Mesenchymal stem cell (in vitro differentiated cells and primary cell): ENCODE measurements around the gene TTPAL.

ENCODE experiments used
- DNase-seq: peaks from one replicate; pipeline ENCODE4 v3.0.0-alpha.2; 2013
- H2AFZ ChIP-seq: one replicate; pipeline ENCODE4 v1.6.1; 2013; ENCODE audit warnings: low read depth, mild to moderate bottlenecking, control low read depth, inconsistent platforms, low read length, moderate library complexity
- H2AK5ac ChIP-seq: 2 replicates; pipeline ENCODE4 v1.6.1; 2013; ENCODE audit warnings: low read length, moderate library complexity, mild to moderate bottlenecking, inconsistent platforms; ENCODE audit not compliant: severe bottlenecking
- H2BK120ac ChIP-seq: one replicate; pipeline ENCODE4 v1.6.1; 2013; ENCODE audit warnings: low read depth, mild to moderate bottlenecking, inconsistent platforms, low read length, moderate library complexity
- H2BK12ac ChIP-seq, 2 experiments: one replicate each; pipeline ENCODE4 v1.6.1; 2013; ENCODE audit warnings: inconsistent platforms in 2 of 2, low read length in 2 of 2, mild to moderate bottlenecking in 2 of 2, moderate library complexity in 2 of 2, control low read depth in 1 of 2
- H2BK15ac ChIP-seq: one replicate; pipeline ENCODE4 v1.6.1; 2013; ENCODE audit warnings: mild to moderate bottlenecking, low read depth, inconsistent platforms; ENCODE audit not compliant: poor library complexity, severe bottlenecking
- H2BK5ac ChIP-seq: 2 replicates; pipeline ENCODE4 v1.6.1; 2013; ENCODE audit warnings: low read depth, mild to moderate bottlenecking, low read length, control low read depth, inconsistent platforms; ENCODE audit not compliant: poor library complexity, severe bottlenecking
- H3K14ac ChIP-seq, 2 experiments: one replicate each; pipeline ENCODE4 v1.6.1; 2013; ENCODE audit warnings: inconsistent platforms in 2 of 2, low read length in 2 of 2, control low read depth in 1 of 2, mild to moderate bottlenecking in 1 of 2, moderate library complexity in 1 of 2
- H3K18ac ChIP-seq, 2 experiments: one replicate each; pipeline ENCODE4 v1.6.1; 2013; ENCODE audit warnings: inconsistent platforms in 2 of 2, low read length in 2 of 2, control low read depth in 1 of 2, low read depth in 1 of 2, mild to moderate bottlenecking in 1 of 2
- H3K23ac ChIP-seq, 2 experiments: one replicate each; pipeline ENCODE4 v1.6.1; 2013; ENCODE audit warnings: inconsistent platforms in 2 of 2, low read length in 2 of 2, mild to moderate bottlenecking in 2 of 2, moderate library complexity in 2 of 2, control low read depth in 1 of 2
- H3K27ac ChIP-seq: 2 replicates; pipeline ENCODE4 v1.5.1; 2013; ENCODE audit warnings: mild to moderate bottlenecking, moderate library complexity, low read length, control low read depth, inconsistent platforms; ENCODE audit not compliant: poor library complexity, severe bottlenecking
- H3K27me3 ChIP-seq, 2 experiments: 2 replicates each; pipeline versions ENCODE4 v1.6.1 to v1.7.0; 2013; ENCODE audit warnings: low read length in 2 of 2, mild to moderate bottlenecking in 2 of 2, moderate library complexity in 2 of 2, control low read depth in 1 of 2, inconsistent platforms in 1 of 2; ENCODE audit not compliant: control insufficient read depth in 1 of 2, insufficient read depth in 1 of 2
- H3K36me3 ChIP-seq, 2 experiments: 2 replicates each; pipeline versions ENCODE4 v1.6.1 to v1.7.0; 2013; ENCODE audit warnings: low read length in 2 of 2, control low read depth in 1 of 2, inconsistent platforms in 1 of 2, low read depth in 1 of 2, mild to moderate bottlenecking in 1 of 2; ENCODE audit not compliant: insufficient read depth in 2 of 2, control insufficient read depth in 1 of 2
- H3K4ac ChIP-seq, 2 experiments: one replicate each; pipeline ENCODE4 v1.6.1; 2013; ENCODE audit warnings: inconsistent platforms in 2 of 2, low read length in 2 of 2, mild to moderate bottlenecking in 2 of 2, moderate library complexity in 2 of 2, control low read depth in 1 of 2, low read depth in 1 of 2
- H3K4me1 ChIP-seq: 2 replicates; pipeline ENCODE4 v1.6.1; 2013; ENCODE audit warnings: low read depth, low read length, control low read depth; ENCODE audit not compliant: control insufficient read depth, insufficient read depth
- H3K4me2 ChIP-seq: 2 replicates; pipeline ENCODE4 v1.6.1; 2013; ENCODE audit warnings: low read length, mild to moderate bottlenecking, inconsistent platforms; ENCODE audit not compliant: poor library complexity, severe bottlenecking
- H3K4me3 ChIP-seq, 2 experiments: 2 replicates each; pipeline versions ENCODE4 v1.5.1 to v1.7.0; 2013; ENCODE audit warnings: low read length in 2 of 2, mild to moderate bottlenecking in 2 of 2, control low read depth in 1 of 2, low read depth in 1 of 2; ENCODE audit not compliant: insufficient read depth in 1 of 2
- H3K79me1 ChIP-seq: replicated peaks from 2 replicates; pipeline ENCODE4 v1.6.1; 2013; ENCODE audit warnings: mild to moderate bottlenecking, control low read depth, low read length, inconsistent platforms; ENCODE audit not compliant: poor library complexity, severe bottlenecking
- H3K9ac ChIP-seq: 2 replicates; pipeline ENCODE4 v1.7.0; 2013; ENCODE audit warnings: mild to moderate bottlenecking, low read length, moderate library complexity
- H3K9me3 ChIP-seq: 2 replicates; pipeline ENCODE4 v1.7.0; 2013; ENCODE audit warnings: mild to moderate bottlenecking, low read length; ENCODE audit not compliant: control insufficient read depth
- H4K8ac ChIP-seq: one replicate; pipeline ENCODE4 v1.6.1; 2013; ENCODE audit warnings: inconsistent platforms, mild to moderate bottlenecking, low read length, moderate library complexity
- H4K91ac ChIP-seq: one replicate; pipeline ENCODE4 v1.6.1; 2013; ENCODE audit warnings: mild to moderate bottlenecking, low read length, inconsistent platforms
- WGBS: methylation state at CpG from one replicate; pipeline ENCODE4 v1.1.7; 2013; ENCODE audit warnings: mixed read lengths; 5-methylcytosine and 5-hydroxymethylcytosine counted together

The TTPAL gene

DNA sequence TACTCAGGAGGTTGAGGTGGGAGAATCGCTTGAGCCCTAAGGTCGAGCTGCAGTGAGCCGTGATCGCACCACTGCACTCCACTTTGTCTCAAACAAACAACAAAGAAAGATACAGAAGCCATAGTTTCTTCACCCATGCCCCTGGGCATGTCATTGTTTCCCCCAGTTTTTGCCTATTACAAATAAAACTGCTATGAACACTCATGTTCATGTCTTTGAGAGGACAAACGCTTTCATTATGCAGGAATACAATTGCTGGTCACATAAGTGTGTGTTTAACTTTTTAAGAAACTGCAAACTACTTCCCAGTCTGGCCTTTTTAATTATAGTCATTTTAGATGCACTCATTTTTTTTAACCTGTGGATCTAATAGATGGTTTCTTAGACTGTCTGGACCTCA, 12.2 kb upstream of the TTPAL start:
- Histone ChIP-seq H2BK120ac (no peak overlapping the region), H3K4me1 (no peaks in the 10 kb centered on the region), H4K8ac (no peak overlapping the region), H3K27me3 (peaks cover 3 to 4% of the 10 kb centered on the region in 2 experiments), H3K4ac (no peak overlapping the region), H3K23ac (no peak overlapping the region), H2BK12ac (no peak overlapping the region), H3K9me3 (no peaks in the 10 kb centered on the region), H2BK15ac (no peak overlapping the region), H2BK5ac (no peak overlapping the region), H3K14ac (no peak overlapping the region), H3K4me3 (no peak overlapping the region), H3K79me1 (no peaks in the 10 kb centered on the region), H3K36me3 (no peaks in the 10 kb centered on the region), H2AK5ac (no peak overlapping the region), H3K4me2 (no peak overlapping the region), H3K27ac (no peak overlapping the region), H2AFZ (no peak overlapping the region), H3K18ac (no peak overlapping the region), H3K9ac (no peak overlapping the region), H4K91ac (no peak overlapping the region)
- WGBS = 82% methylated on average over 5 of the region's 5 CpGs
- DNase-seq = no peak

DNA sequence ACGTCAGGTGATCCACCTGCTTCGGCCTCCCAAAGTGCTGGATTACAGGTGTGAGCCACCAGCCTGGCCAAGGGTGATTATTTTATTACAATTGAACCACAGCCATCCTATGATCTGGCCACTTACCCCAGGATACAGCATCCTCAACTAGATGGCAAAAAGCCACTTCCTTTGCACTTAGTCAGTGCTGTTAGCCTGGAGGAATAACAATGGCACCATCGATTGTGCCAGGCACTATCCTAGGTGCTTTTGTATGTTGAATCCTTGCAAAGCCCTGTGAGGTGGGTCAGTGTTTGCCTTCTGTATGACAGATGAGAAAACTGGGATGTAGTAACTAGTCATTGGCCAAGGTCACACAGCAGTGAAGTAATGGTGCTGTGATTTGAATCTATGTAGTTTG, 11.2 kb upstream of the TTPAL start:
- no peak overlapping the region for H3K9ac ChIP-seq
- no peak overlapping the region for H4K8ac ChIP-seq
- H3K9me3 ChIP-seq = no peaks in the 10 kb centered on the region
- no peak overlapping the region for H3K4me3 ChIP-seq
- WGBS = 95% methylated on average over 3 of the region's 3 CpGs
- no peak overlapping the region for H3K14ac ChIP-seq
- H3K79me1 ChIP-seq = no peaks in the 10 kb centered on the region
- H3K23ac ChIP-seq = no peak overlapping the region
- no peak overlapping the region for H3K27ac ChIP-seq
- no peak overlapping the region for H2AK5ac ChIP-seq
- H2BK120ac ChIP-seq = no peak overlapping the region
- peaks cover 0 to 3% of the 10 kb centered on the region in 2 experiments for H3K27me3 ChIP-seq
- no peak overlapping the region for H3K4me2 ChIP-seq
- H3K4ac ChIP-seq = no peak overlapping the region
- no peak overlapping the region for H4K91ac ChIP-seq
- no peak overlapping the region for H2BK15ac ChIP-seq
- no peak overlapping the region for H2AFZ ChIP-seq
- H3K18ac ChIP-seq = no peak overlapping the region
- no peak overlapping the region for H2BK12ac ChIP-seq
- H2BK5ac ChIP-seq = no peak overlapping the region
- H3K4me1 ChIP-seq = no peaks in the 10 kb centered on the region
- H3K36me3 ChIP-seq = no peaks in the 10 kb centered on the region
- no peak for DNase-seq

DNA sequence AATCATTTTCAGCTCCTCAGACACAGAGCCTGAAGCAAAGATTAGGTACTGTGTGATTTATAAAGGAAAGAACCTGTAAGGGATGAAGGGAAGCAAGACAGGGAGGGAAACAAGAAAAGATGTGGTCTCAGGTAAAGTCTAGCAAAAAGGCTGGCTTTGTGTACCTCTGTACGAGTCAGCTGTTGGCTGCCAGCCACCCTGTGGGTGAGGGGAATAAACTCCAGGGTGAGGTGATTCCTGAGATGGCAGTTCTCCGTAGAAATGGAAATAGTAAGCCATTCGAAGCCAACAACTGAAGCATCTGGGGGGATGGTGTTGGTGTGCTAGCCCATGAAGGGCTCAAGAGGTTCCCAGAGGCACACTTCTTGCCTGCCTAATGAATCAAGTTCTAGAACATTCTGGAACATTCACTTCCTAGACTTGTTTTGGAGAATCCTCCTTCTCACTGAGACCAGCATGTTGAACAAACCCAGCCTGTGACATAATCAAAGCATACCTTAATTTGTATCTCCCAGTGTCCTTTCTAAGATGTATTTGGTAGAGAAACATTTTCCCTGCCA, 10.6 kb upstream of the TTPAL start:
- Histone ChIP-seq H3K4me2 (no peak overlapping the region), H3K4ac (no peak overlapping the region), H2BK12ac (no peak overlapping the region), H3K4me3 (no peak overlapping the region), H3K23ac (no peak overlapping the region), H3K27ac (no peak overlapping the region), H3K18ac (no peak overlapping the region), H4K8ac (no peak overlapping the region), H2BK5ac (no peak overlapping the region), H3K4me1 (no peaks in the 10 kb centered on the region), H2BK120ac (no peak overlapping the region), H3K9ac (no peak overlapping the region), H2AK5ac (no peak overlapping the region), H3K27me3 (peaks cover 0 to 3% of the 10 kb centered on the region in 2 experiments), H2AFZ (no peak overlapping the region), H3K79me1 (no peaks in the 10 kb centered on the region), H3K36me3 (no peaks in the 10 kb centered on the region), H4K91ac (no peak overlapping the region), H3K9me3 (no peaks in the 10 kb centered on the region), H2BK15ac (no peak overlapping the region), H3K14ac (no peak overlapping the region)
- no peak for DNase-seq
- 73% methylated on average over 3 of the region's 3 CpGs for WGBS

DNA sequence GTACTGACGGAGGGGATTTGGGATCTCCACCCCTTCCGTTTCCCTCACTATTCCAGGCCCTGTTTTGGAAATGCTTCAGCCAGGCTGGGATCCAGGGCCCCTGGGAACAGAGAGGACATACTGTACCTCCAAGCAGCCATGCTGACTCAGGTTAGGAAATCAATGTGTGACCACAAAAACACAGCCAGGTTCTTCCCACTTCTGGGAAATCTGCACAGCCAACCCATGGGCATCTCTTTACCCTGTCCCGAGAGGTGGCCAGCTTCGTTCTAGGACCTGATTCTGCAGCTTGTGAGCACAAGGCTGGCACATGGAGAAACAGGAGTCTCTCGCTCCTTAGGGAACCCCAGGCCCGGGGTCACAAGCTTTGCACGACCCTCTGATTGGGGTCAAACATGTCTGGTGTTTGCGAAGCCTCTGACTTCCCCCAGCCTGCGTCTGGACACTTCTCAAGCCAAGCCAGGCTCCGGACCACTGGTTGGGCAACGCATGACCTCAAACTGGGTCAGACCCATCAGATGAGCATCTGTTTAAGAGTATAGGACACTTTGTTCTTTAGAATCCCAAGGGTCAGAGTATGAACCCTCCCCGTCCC, 8.3 kb upstream of the TTPAL start:
- H3K23ac ChIP-seq = no peak overlapping the region
- no peak overlapping the region for H4K8ac ChIP-seq
- no peaks in the 10 kb centered on the region for H3K9me3 ChIP-seq
- H2BK5ac ChIP-seq = no peak overlapping the region
- H3K4me1 ChIP-seq = no peaks in the 10 kb centered on the region
- peak overlapping the region; percentile 19 for H2BK15ac ChIP-seq
- H3K9ac ChIP-seq = no peak overlapping the region
- no peak overlapping the region for H3K4me2 ChIP-seq
- no peak overlapping the region for H3K4me3 ChIP-seq
- 64% methylated on average over 12 of the region's 12 CpGs for WGBS
- H2AFZ ChIP-seq = no peak overlapping the region
- H2BK120ac ChIP-seq = no peak overlapping the region
- no peak overlapping the region for H2AK5ac ChIP-seq
- no peak overlapping the region for H4K91ac ChIP-seq
- no peaks in the 10 kb centered on the region for H3K79me1 ChIP-seq
- H2BK12ac ChIP-seq = peak overlapping the region in 1 of 2 experiments; percentile 40
- DNase-seq = peak; percentile 26
- no peak overlapping the region for H3K4ac ChIP-seq
- H3K27ac ChIP-seq = no peak overlapping the region
- H3K27me3 ChIP-seq = peaks cover 0 to 3% of the 10 kb centered on the region in 2 experiments
- H3K18ac ChIP-seq = no peak overlapping the region
- no peaks in the 10 kb centered on the region for H3K36me3 ChIP-seq
- H3K14ac ChIP-seq = no peak overlapping the region
